Breast epithelium (tissue), 4 donors: ENCODE data around the gene ANKH. TPM values are rescaled to one million over a fixed set of nuclear protein-coding genes. Genes with fewer than 3 reads are reported as not detected.

ENCODE experiments used
- DNase-seq, 2 donors: peaks; one replicate each; pipeline ENCODE4 v3.0.0-alpha.2; 2019; ENCODE audit warnings: low spot score in 2 of 2
- H3K27ac ChIP-seq, 2 donors: fragments of 200-600 bp; sonication (generic) in 1 of 2; one replicate each; pipeline ENCODE4 v1.5.1; 2016 to 2019; ENCODE audit warnings: mild to moderate bottlenecking in 1 of 2
- H3K27me3 ChIP-seq, 2 donors: fragments of 200-600 bp; sonication (generic) in 1 of 2; one replicate each; pipeline versions ENCODE4 v1.5.1 to v1.6.0; 2017 to 2019; ENCODE audit warnings: control low read depth in 1 of 2, mild to moderate bottlenecking in 1 of 2
- H3K36me3 ChIP-seq: fragments of 200-600 bp; one replicate; pipeline ENCODE4 v1.5.1; 2019
- H3K4me1 ChIP-seq, 2 donors: fragments of 200-600 bp; sonication (generic); one replicate each; pipeline ENCODE4 v1.5.1; 2016 to 2019; ENCODE audit warnings: control low read depth in 1 of 2
- H3K4me3 ChIP-seq, 3 donors: fragments of 200-600 bp; sonication (generic); 1 replicate in 2 of 3; 2 replicates in 1 of 3; pipeline ENCODE4 v1.5.1; 2016 to 2019; ENCODE audit warnings: mild to moderate bottlenecking in 3 of 3, moderate library complexity in 2 of 3
- H3K9me3 ChIP-seq, 2 donors: fragments of 200-600 bp; sonication (generic) in 1 of 2; one replicate each; pipeline ENCODE4 v1.5.1; 2016 to 2019; ENCODE audit warnings: control low read depth in 1 of 2
- POLR2A ChIP-seq: fragments of 450-650 bp; IDR thresholded peaks from one replicate; pipeline ENCODE4 v1.6.1; 2016; ENCODE audit warnings: antibody characterized with exemption, mild to moderate bottlenecking, moderate library complexity
- POLR2AphosphoS5 ChIP-seq, 3 donors: sonication (generic); formaldehyde crosslinking; IDR thresholded peaks; one replicate each; pipeline ENCODE4 v1.6.1; 2017; ENCODE audit warnings: antibody characterized with exemption in 3 of 3
- intact Hi-C: fragments of 100-400 bp; cut with DNase I; formaldehyde crosslinking; loops from one replicate; pipeline ENCODE4 v1.15.1; 2023; ENCODE audit warnings: low total_unique reads
- total RNA-seq, 3 donors: library from RNA; depleted of rRNA; stranded (reverse); fragments of >200 nt; gene quantifications; one replicate each; pipeline ENCODE4 v1.1.0, GENCODE V29; 2016
- TF ChIP-seq, protein P1 (sequence below), 3 donors: fragments of 450-650 bp; IDR thresholded peaks; one replicate each; pipeline ENCODE4 v1.5.1; 2016 to 2017; ENCODE audit warnings: antibody characterized with exemption in 3 of 3, mild to moderate bottlenecking in 3 of 3, moderate library complexity in 3 of 3

ANKH gene
- total RNA-seq, 3 donors from 2014 or later = 31.5 to 83.1 (median 52.1) TPM

DNA sequence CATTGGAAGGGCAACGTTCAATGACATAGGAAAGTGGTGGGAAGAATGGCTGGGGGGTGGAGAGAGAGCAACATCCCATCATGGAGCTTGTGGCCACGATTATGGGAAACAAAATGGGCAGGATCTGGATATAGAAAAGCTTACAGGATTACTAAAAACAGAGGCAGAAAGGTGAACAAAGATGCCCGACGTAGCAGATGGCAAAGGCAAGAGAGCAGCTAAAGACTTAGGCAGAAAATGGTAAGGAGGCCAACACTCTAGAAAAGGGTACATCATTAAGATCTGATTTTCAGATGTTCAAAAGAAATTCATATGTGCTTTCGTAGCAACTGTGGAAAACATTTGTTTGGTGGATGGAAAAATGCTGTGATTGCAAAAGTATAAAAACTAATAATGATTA lies 104.5 kb downstream of the ANKH start:
- H3K27ac ChIP-seq = no peak overlapping the region
- no peaks in the 10 kb centered on the region for H3K36me3 ChIP-seq
- TF ChIP-seq POLR2AphosphoS5 (IDR thresholded peaks at IDR 0.05) = no peak
- TF ChIP-seq, protein P1, sequence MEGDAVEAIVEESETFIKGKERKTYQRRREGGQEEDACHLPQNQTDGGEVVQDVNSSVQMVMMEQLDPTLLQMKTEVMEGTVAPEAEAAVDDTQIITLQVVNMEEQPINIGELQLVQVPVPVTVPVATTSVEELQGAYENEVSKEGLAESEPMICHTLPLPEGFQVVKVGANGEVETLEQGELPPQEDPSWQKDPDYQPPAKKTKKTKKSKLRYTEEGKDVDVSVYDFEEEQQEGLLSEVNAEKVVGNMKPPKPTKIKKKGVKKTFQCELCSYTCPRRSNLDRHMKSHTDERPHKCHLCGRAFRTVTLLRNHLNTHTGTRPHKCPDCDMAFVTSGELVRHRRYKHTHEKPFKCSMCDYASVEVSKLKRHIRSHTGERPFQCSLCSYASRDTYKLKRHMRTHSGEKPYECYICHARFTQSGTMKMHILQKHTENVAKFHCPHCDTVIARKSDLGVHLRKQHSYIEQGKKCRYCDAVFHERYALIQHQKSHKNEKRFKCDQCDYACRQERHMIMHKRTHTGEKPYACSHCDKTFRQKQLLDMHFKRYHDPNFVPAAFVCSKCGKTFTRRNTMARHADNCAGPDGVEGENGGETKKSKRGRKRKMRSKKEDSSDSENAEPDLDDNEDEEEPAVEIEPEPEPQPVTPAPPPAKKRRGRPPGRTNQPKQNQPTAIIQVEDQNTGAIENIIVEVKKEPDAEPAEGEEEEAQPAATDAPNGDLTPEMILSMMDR (IDR thresholded peaks at IDR 0.05) = no peak
- no peak for TF ChIP-seq POLR2A
- no peak overlapping the region for H3K4me3 ChIP-seq
- DNase-seq = no peak
- no peaks in the 10 kb centered on the region for H3K9me3 ChIP-seq
- intact Hi-C loops = no loop called here
- H3K27me3 ChIP-seq = no peaks in the 10 kb centered on the region
- H3K4me1 ChIP-seq = no peaks in the 10 kb centered on the region

DNA sequence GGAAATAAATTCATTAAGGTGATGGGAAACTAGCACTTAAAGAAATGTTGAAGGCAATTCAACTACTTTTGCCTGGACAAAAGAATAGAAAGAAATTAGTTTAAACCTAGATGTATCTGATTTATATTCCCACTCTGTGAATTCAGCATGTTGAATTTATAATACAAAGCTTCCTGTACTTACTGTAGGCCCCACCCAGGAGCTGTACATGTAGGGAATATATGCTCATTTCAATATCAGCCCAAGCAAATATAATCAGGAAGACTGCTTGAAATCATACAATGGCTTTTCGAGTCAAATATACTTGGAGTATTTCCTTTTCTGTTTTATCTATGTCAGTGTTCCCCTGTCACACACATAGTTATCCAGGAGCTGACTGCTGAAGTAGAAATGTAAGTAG lies 105.0 kb downstream of the ANKH start:
- Histone ChIP-seq H3K36me3 (no peaks in the 10 kb centered on the region), H3K27me3 (no peaks in the 10 kb centered on the region), H3K9me3 (no peaks in the 10 kb centered on the region), H3K4me3 (no peak overlapping the region), H3K27ac (no peak overlapping the region), H3K4me1 (no peaks in the 10 kb centered on the region)
- no peak for DNase-seq
- TF ChIP-seq, protein P1 (IDR thresholded peaks at IDR 0.05) = no peak
- TF ChIP-seq POLR2AphosphoS5 (IDR thresholded peaks at IDR 0.05) = no peak
- TF ChIP-seq POLR2A = no peak
- intact Hi-C loops = no loop called here

DNA sequence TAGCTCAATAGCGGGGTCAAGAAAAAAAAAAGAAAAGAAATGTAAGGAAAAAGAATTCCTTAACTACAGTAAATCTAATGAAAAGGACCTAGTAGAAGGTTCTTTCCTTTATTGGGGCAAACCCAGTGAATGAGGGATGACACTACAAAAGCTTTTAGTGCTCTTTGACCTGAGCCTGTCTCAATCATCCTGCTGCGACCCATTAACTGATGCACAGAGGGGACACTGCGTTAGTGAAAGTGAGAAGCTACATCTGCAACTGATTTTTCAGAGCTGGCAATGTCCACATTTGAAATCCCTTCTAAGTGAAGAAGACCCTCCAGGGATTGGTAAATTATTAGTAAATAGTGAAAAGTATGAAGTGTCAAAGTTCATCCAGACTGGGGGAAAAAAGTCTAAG lies 106.0 kb downstream of the ANKH start:
- Histone ChIP-seq H3K27ac (no peak overlapping the region), H3K4me1 (no peaks in the 10 kb centered on the region), H3K9me3 (no peaks in the 10 kb centered on the region), H3K27me3 (no peaks in the 10 kb centered on the region), H3K4me3 (no peak overlapping the region), H3K36me3 (no peaks in the 10 kb centered on the region)
- TF ChIP-seq, protein P1 (IDR thresholded peaks at IDR 0.05) = no peak
- TF ChIP-seq POLR2A (no peak), POLR2AphosphoS5 (IDR thresholded peaks at IDR 0.05) (no peak)
- intact Hi-C loops = no loop called here
- no peak for DNase-seq

DNA sequence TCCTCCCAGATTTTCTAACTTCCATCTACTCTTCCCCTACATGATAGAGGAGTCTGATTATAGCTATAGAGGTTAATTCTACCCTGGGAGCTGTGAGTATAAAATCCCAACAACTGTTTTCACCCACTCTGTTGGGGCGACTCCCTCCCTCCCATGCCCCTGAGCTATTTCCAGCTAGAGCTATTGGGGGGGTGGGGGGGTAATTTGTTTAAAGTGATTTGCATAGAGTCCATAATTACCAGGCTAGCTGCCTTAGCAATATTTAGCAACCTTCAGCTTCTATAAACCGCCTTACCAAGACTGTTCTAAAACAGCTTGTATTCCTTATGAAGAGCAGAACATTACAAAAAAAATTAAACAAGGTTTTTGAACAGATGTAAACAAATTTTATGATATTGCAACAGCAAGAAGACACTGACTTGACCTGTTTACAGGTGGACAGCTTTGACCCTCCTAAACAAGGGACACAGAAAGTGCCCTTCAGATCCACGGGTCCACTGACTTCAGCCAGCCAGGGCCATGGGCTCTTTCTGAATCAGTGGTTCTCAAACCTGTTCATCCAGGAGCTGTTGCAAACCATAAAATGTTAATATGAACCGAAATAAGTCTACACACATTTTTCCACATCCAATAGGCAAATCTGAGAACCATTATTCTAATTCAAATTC lies 108.9 kb downstream of the ANKH start:
- H3K9me3 ChIP-seq = no peaks in the 10 kb centered on the region
- intact Hi-C loops = no loop called here
- H3K36me3 ChIP-seq = no peaks in the 10 kb centered on the region
- no peaks in the 10 kb centered on the region for H3K27me3 ChIP-seq
- TF ChIP-seq POLR2A (no peak), POLR2AphosphoS5 (IDR thresholded peaks at IDR 0.05) (no peak)
- TF ChIP-seq, protein P1 (IDR thresholded peaks at IDR 0.05) = no peak
- H3K4me3 ChIP-seq = no peak overlapping the region
- no peak overlapping the region for H3K27ac ChIP-seq
- DNase-seq = no peak
- no peaks in the 10 kb centered on the region for H3K4me1 ChIP-seq

DNA sequence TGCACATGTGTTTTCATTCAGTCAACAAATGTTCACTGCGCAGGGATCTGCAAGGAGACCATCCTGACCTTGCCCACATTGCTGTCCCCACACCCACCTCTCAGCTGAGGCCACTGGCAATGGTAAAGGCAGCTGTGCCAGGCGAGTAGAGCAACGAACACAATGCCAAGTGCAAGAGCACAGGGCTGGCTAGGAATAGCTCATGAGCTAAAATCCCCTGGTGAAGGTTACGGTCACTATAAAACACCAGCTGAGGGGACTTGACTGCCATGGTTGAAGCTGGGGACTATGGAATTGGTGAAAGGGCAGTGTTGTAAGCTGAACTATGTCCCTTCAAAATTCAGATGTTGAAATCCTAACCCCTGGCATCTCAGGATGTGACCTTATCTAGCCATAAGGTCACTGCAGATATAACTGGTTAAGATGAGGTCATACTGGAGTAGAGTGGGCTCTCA lies 111.0 kb downstream of the ANKH start:
- DNase-seq = no peak
- Histone ChIP-seq H3K4me1 (no peaks in the 10 kb centered on the region), H3K27me3 (no peaks in the 10 kb centered on the region), H3K4me3 (no peak overlapping the region), H3K36me3 (no peaks in the 10 kb centered on the region), H3K9me3 (no peaks in the 10 kb centered on the region), H3K27ac (no peak overlapping the region)
- TF ChIP-seq, protein P1 (IDR thresholded peaks at IDR 0.05) = no peak
- no peak for TF ChIP-seq POLR2AphosphoS5 (IDR thresholded peaks at IDR 0.05)
- TF ChIP-seq POLR2A = no peak
- intact Hi-C loops = no loop called here
